Ramos (cell line): Measurements from ENCODE around the gene IFT43.

Experiments
- in situ Hi-C: fragments of 300-500 bp; cut with MboI; formaldehyde crosslinking; loops from one replicate; pipeline ENCODE4 v1.14.3; 2022; ENCODE audit warnings: low sequenced_read_pairs; ENCODE audit not compliant: unreplicated experiment

The IFT43 gene

GRCh38 chr14:75985618-75986438, at the start of gene IFT43:
IFT43 (plus strand) TSS chr14:75985763; CDS start chr14:75985787, 24 bp downstream.
- in situ Hi-C loops: loop anchor here (10.0 kb wide), 2 partner anchors 81 to 281 kb away; no protein-coding TSS in a partner anchor

- in situ Hi-C loops: no loop called here
Observed at GRCh38 chr14:75939200-75939599, 46.4 kb upstream of the IFT43 start.

GRCh38 chr14:75941030-75941429, 44.5 kb upstream of the IFT43 start:
- in situ Hi-C loops: no loop called here

GRCh38 chr14:75944607-75945241, 40.8 kb upstream of the IFT43 start:
- in situ Hi-C loops: no loop called here

GRCh38 chr14:75946785-75947184, 38.8 kb upstream of the IFT43 start:
- in situ Hi-C loops: no loop called here

GRCh38 chr14:75952489-75952888, 33.1 kb upstream of the IFT43 start:
- in situ Hi-C loops: no loop called here

- in situ Hi-C loops: no loop called here
Observed at GRCh38 chr14:75959031-75959430, 26.5 kb upstream of the IFT43 start.

GRCh38 chr14:75960231-75960630, 25.3 kb upstream of the IFT43 start:
- in situ Hi-C loops: no loop called here

GRCh38 chr14:75961662-75962061, 23.9 kb upstream of the IFT43 start:
- in situ Hi-C loops: no loop called here

- in situ Hi-C loops: no loop called here
Observed at GRCh38 chr14:75967866-75968265, 17.7 kb upstream of the IFT43 start.

- in situ Hi-C loops: no loop called here
Observed at GRCh38 chr14:75968456-75968855, 17.1 kb upstream of the IFT43 start.

- in situ Hi-C loops: no loop called here
Observed at GRCh38 chr14:75969126-75969525, 16.4 kb upstream of the IFT43 start.

- in situ Hi-C loops: no loop called here
Observed at GRCh38 chr14:75969891-75970290, 15.7 kb upstream of the IFT43 start.

- in situ Hi-C loops: no loop called here
Observed at GRCh38 chr14:75970989-75971388, 14.6 kb upstream of the IFT43 start.

GRCh38 chr14:75971509-75971908, 14.1 kb upstream of the IFT43 start:
- in situ Hi-C loops: no loop called here

- in situ Hi-C loops: no loop called here
Observed at GRCh38 chr14:75972801-75973421, 12.7 kb upstream of the IFT43 start.

- in situ Hi-C loops: no loop called here
Observed at GRCh38 chr14:75976826-75977581, 8.6 kb upstream of the IFT43 start.

- in situ Hi-C loops: no loop called here
Observed at GRCh38 chr14:75977582-75977943, 8.0 kb upstream of the IFT43 start.

- in situ Hi-C loops: no loop called here
Observed at GRCh38 chr14:75978249-75978731, 7.3 kb upstream of the IFT43 start.

GRCh38 chr14:75979071-75979571, 6.4 kb upstream of the IFT43 start:
- in situ Hi-C loops: no loop called here
